HG03103 (cell line): ENCODE data around the gene CD55.
"Not testable (repeated sequence)": the region's sequence is repeated elsewhere in the genome, so short reads cannot be mapped to it uniquely, and the experiment has no call there.

Experiments
- ATAC-seq: cut with Tn5 transposase; IDR thresholded peaks from one replicate; pipeline ENCODE4 v1.9.1; 2021; ENCODE audit warnings: low read depth; ENCODE audit not compliant: unreplicated experiment

The CD55 gene

GRCh38 chr1:207304710-207305488 is 16.6 kb upstream of the CD55 start:
- no peak for ATAC-seq

- no peak for ATAC-seq
These were observed 16.0 kb upstream of the CD55 start for GRCh38 chr1:207305489-207305873.

- ATAC-seq, result no peak
These were observed 15.5 kb upstream of the CD55 start for GRCh38 chr1:207306023-207306422.

GRCh38 chr1:207306603-207307002 is 14.9 kb upstream of the CD55 start:
- no peak for ATAC-seq

GRCh38 chr1:207308451-207309190 is 12.9 kb upstream of the CD55 start:
- no peak for ATAC-seq

- no peak for ATAC-seq
These were observed 11.7 kb upstream of the CD55 start for GRCh38 chr1:207309745-207310273.

- no peak for ATAC-seq
These were observed 9.4 kb upstream of the CD55 start for GRCh38 chr1:207311888-207312603.

- ATAC-seq, result no peak
These were observed 8.9 kb upstream of the CD55 start for GRCh38 chr1:207312604-207312920.

GRCh38 chr1:207313131-207313530 is 8.3 kb upstream of the CD55 start:
- no peak for ATAC-seq

- ATAC-seq, result no peak
These were observed 6.7 kb upstream of the CD55 start for GRCh38 chr1:207314816-207315215.

GRCh38 chr1:207315435-207315834 is 6.0 kb upstream of the CD55 start:
- no peak for ATAC-seq

GRCh38 chr1:207316141-207316540 is 5.3 kb upstream of the CD55 start:
- ATAC-seq, result no peak

GRCh38 chr1:207316622-207317391 is 4.7 kb upstream of the CD55 start:
- no peak for ATAC-seq

GRCh38 chr1:207317561-207317960 is 3.9 kb upstream of the CD55 start:
- no peak for ATAC-seq

- no peak for ATAC-seq
These were observed 3.3 kb upstream of the CD55 start for GRCh38 chr1:207318072-207318619.

- ATAC-seq, result no peak
These were observed 2.3 kb upstream of the CD55 start for GRCh38 chr1:207319199-207319598.

- not testable (repeated sequence) for ATAC-seq
These were observed 1.4 kb upstream of the CD55 start for GRCh38 chr1:207320105-207320504.

- no peak for ATAC-seq
These were observed 540 bp downstream of the CD55 start for GRCh38 chr1:207321790-207322645.

GRCh38 chr1:207323425-207324225 is 2.1 kb downstream of the CD55 start:
- ATAC-seq, result no peak
